ENCODE results near the gene PRSS50. TPM values are rescaled to one million over a fixed set of nuclear protein-coding genes. Genes with fewer than 3 reads are reported as not detected.

Gene PRSS50
- total and polyA plus RNA-seq, 2 donors: 0.10 to 0.26 TPM

GRCh38 chr3:46670891-46671427, 46.7 kb downstream of the PRSS50 start:
- WGBS: 96% methylated on average over 4 of the region's 4 CpGs
- Histone ChIP-seq H3K4me1 (ENCODE audit: insufficient read depth) (no peaks in the 10 kb centered on the region), H3K36me3 (ENCODE audit: insufficient read depth) (no peaks in the 10 kb centered on the region), H3K4me3 (ENCODE audit: low read depth, low read length) (no peak overlapping the region), H3K27ac (ENCODE audit: low read depth) (no peak overlapping the region)
- DNase-seq (ENCODE audit: extremely low spot score): no peak

GRCh38 chr3:46670000-46670890, 47.4 kb downstream of the PRSS50 start:
- H3K36me3 ChIP-seq (ENCODE audit: insufficient read depth): no peaks in the 10 kb centered on the region
- WGBS: 88% methylated on average over 17 of the region's 17 CpGs
- H3K4me1 ChIP-seq (ENCODE audit: insufficient read depth): no peaks in the 10 kb centered on the region
- H3K4me3 ChIP-seq (ENCODE audit: low read depth, low read length): no peak overlapping the region
- H3K27ac ChIP-seq (ENCODE audit: low read depth): no peak overlapping the region
- DNase-seq (ENCODE audit: extremely low spot score): no peak

GRCh38 chr3:46669191-46669999, 48.3 kb downstream of the PRSS50 start:
- Histone ChIP-seq H3K4me1 (ENCODE audit: insufficient read depth) (no peaks in the 10 kb centered on the region), H3K36me3 (ENCODE audit: insufficient read depth) (no peaks in the 10 kb centered on the region), H3K27ac (ENCODE audit: low read depth) (no peak overlapping the region), H3K4me3 (ENCODE audit: low read depth, low read length) (no peak overlapping the region)
- DNase-seq (ENCODE audit: extremely low spot score): no peak
- WGBS: 79% methylated on average over 9 of the region's 9 CpGs

- H3K4me3 ChIP-seq (ENCODE audit: low read depth, low read length): no peak overlapping the region
- H3K27ac ChIP-seq (ENCODE audit: low read depth): no peak overlapping the region
- DNase-seq (ENCODE audit: extremely low spot score): no peak
- 82% methylated on average over 2 of the region's 2 CpGs for WGBS
- H3K36me3 ChIP-seq (ENCODE audit: insufficient read depth): no peaks in the 10 kb centered on the region
- H3K4me1 ChIP-seq (ENCODE audit: insufficient read depth): no peaks in the 10 kb centered on the region
These were observed 49.1 kb downstream of the PRSS50 start for GRCh38 chr3:46668591-46668990.

- no peak for DNase-seq (ENCODE audit: extremely low spot score)
These were observed 49.6 kb downstream of the PRSS50 start for GRCh38 chr3:46668116-46668515.

GRCh38 chr3:46667657-46668056, 50.0 kb downstream of the PRSS50 start:
- no peak for DNase-seq (ENCODE audit: extremely low spot score)
- 91% methylated on average over 9 of the region's 9 CpGs for WGBS
- no peak overlapping the region for H3K27ac ChIP-seq (ENCODE audit: low read depth)
- H3K36me3 ChIP-seq (ENCODE audit: insufficient read depth): no peaks in the 10 kb centered on the region
- no peak overlapping the region for H3K4me3 ChIP-seq (ENCODE audit: low read depth, low read length)
- no peaks in the 10 kb centered on the region for H3K4me1 ChIP-seq (ENCODE audit: insufficient read depth)

More at GRCh38 chr3:46668116-46668515, 49.6 kb downstream of the PRSS50 start:
- Histone ChIP-seq H3K4me1 (ENCODE audit: insufficient read depth) (no peaks in the 10 kb centered on the region), H3K27ac (ENCODE audit: low read depth) (no peak overlapping the region), H3K36me3 (ENCODE audit: insufficient read depth) (no peaks in the 10 kb centered on the region), H3K4me3 (ENCODE audit: low read depth, low read length) (no peak overlapping the region)
- WGBS: 78% methylated on average over 8 of the region's 8 CpGs

- Histone ChIP-seq H3K4me1 (ENCODE audit: insufficient read depth) (no peaks in the 10 kb centered on the region), H3K36me3 (ENCODE audit: insufficient read depth) (no peaks in the 10 kb centered on the region), H3K27ac (ENCODE audit: low read depth) (no peak overlapping the region), H3K4me3 (ENCODE audit: low read depth, low read length) (no peak overlapping the region)
- WGBS: 90% methylated on average over 8 of the region's 8 CpGs
- DNase-seq (ENCODE audit: extremely low spot score): no peak
These were observed 50.5 kb downstream of the PRSS50 start for GRCh38 chr3:46667061-46667621.

- H3K27ac ChIP-seq (ENCODE audit: low read depth): no peak overlapping the region
- no peaks in the 10 kb centered on the region for H3K36me3 ChIP-seq (ENCODE audit: insufficient read depth)
- 50% methylated on average over 7 of the region's 7 CpGs for WGBS
- no peaks in the 10 kb centered on the region for H3K4me1 ChIP-seq (ENCODE audit: insufficient read depth)
- no peak overlapping the region for H3K4me3 ChIP-seq (ENCODE audit: low read depth, low read length)
- DNase-seq (ENCODE audit: extremely low spot score): no peak
These were observed 51.2 kb downstream of the PRSS50 start for GRCh38 chr3:46666453-46666845.

GRCh38 chr3:46665763-46666452, 51.8 kb downstream of the PRSS50 start:
- Histone ChIP-seq H3K36me3 (ENCODE audit: insufficient read depth) (no peaks in the 10 kb centered on the region), H3K4me1 (ENCODE audit: insufficient read depth) (no peaks in the 10 kb centered on the region), H3K4me3 (ENCODE audit: low read depth, low read length) (no peak overlapping the region), H3K27ac (ENCODE audit: low read depth) (no peak overlapping the region)
- no peak for DNase-seq (ENCODE audit: extremely low spot score)
- WGBS: 92% methylated on average over 9 of the region's 9 CpGs

GRCh38 chr3:46664971-46665762, 52.5 kb downstream of the PRSS50 start:
- Histone ChIP-seq H3K36me3 (ENCODE audit: insufficient read depth) (no peaks in the 10 kb centered on the region), H3K27ac (ENCODE audit: low read depth) (no peak overlapping the region), H3K4me1 (ENCODE audit: insufficient read depth) (no peaks in the 10 kb centered on the region), H3K4me3 (ENCODE audit: low read depth, low read length) (no peak overlapping the region)
- DNase-seq (ENCODE audit: extremely low spot score): no peak
- 82% methylated on average over 23 of the region's 23 CpGs for WGBS

- WGBS: 95% methylated on average over 6 of the region's 6 CpGs
- no peaks in the 10 kb centered on the region for H3K36me3 ChIP-seq (ENCODE audit: insufficient read depth)
- DNase-seq (ENCODE audit: extremely low spot score): no peak
- H3K27ac ChIP-seq (ENCODE audit: low read depth): no peak overlapping the region
- no peaks in the 10 kb centered on the region for H3K4me1 ChIP-seq (ENCODE audit: insufficient read depth)
- H3K4me3 ChIP-seq (ENCODE audit: low read depth, low read length): no peak overlapping the region
These were observed 53.3 kb downstream of the PRSS50 start for GRCh38 chr3:46664188-46664970.

GRCh38 chr3:46663591-46664135, 54.0 kb downstream of the PRSS50 start:
- H3K4me3 ChIP-seq (ENCODE audit: low read depth, low read length): no peak overlapping the region
- 78% methylated on average over 8 of the region's 8 CpGs for WGBS
- no peaks in the 10 kb centered on the region for H3K36me3 ChIP-seq (ENCODE audit: insufficient read depth)
- H3K27ac ChIP-seq (ENCODE audit: low read depth): no peak overlapping the region
- no peak for DNase-seq (ENCODE audit: extremely low spot score)
- no peaks in the 10 kb centered on the region for H3K4me1 ChIP-seq (ENCODE audit: insufficient read depth)
